Superior temporal gyrus (tissue), 1 donor: ENCODE measurements around the gene CCR6.

Experiments
- DNase-seq: peaks from one replicate; pipeline ENCODE4 v3.0.0-alpha.2; 2016; ENCODE audit errors: extremely low spot score

Gene CCR6

GRCh38 chr6:167098825-167099225 is 24.1 kb upstream of the CCR6 start:
- no peak for DNase-seq

- no peak for DNase-seq
Measured at GRCh38 chr6:167099707-167100106, 23.2 kb upstream of the CCR6 start.

GRCh38 chr6:167100241-167100674 is 22.6 kb upstream of the CCR6 start:
- DNase-seq: no peak

GRCh38 chr6:167102318-167102717 is 20.6 kb upstream of the CCR6 start:
- no peak for DNase-seq

GRCh38 chr6:167103041-167103891 is 19.6 kb upstream of the CCR6 start:
- DNase-seq: no peak

- DNase-seq: no peak
Measured at GRCh38 chr6:167104388-167104787, 18.5 kb upstream of the CCR6 start.

GRCh38 chr6:167105060-167105459 is 17.8 kb upstream of the CCR6 start:
- DNase-seq: no peak

GRCh38 chr6:167106406-167106805 is 16.5 kb upstream of the CCR6 start:
- no peak for DNase-seq

- no peak for DNase-seq
Measured at GRCh38 chr6:167107787-167108186, 15.1 kb upstream of the CCR6 start.

GRCh38 chr6:167108278-167108677 is 14.6 kb upstream of the CCR6 start:
- no peak for DNase-seq

- DNase-seq: no peak
Measured at GRCh38 chr6:167109651-167110050, 13.2 kb upstream of the CCR6 start.

- no peak for DNase-seq
Measured at GRCh38 chr6:167111597-167111996, 11.3 kb upstream of the CCR6 start.

GRCh38 chr6:167112421-167112820 is 10.5 kb upstream of the CCR6 start:
- DNase-seq: no peak

- no peak for DNase-seq
Measured at GRCh38 chr6:167113047-167113754, 9.7 kb upstream of the CCR6 start.

GRCh38 chr6:167113935-167114910 is 8.7 kb upstream of the CCR6 start:
- no peak for DNase-seq

- DNase-seq: no peak
Measured at GRCh38 chr6:167115054-167115453, 7.8 kb upstream of the CCR6 start.

- no peak for DNase-seq
Measured at GRCh38 chr6:167116109-167116837, 6.6 kb upstream of the CCR6 start.

- DNase-seq: no peak
Measured at GRCh38 chr6:167116838-167117228, 6.1 kb upstream of the CCR6 start.

- DNase-seq: no peak
Measured at GRCh38 chr6:167118006-167118405, 4.9 kb upstream of the CCR6 start.

- no peak for DNase-seq
Measured at GRCh38 chr6:167118839-167119238, 4.1 kb upstream of the CCR6 start.
